Osteoblast (primary cell): Measurements from ENCODE around the gene TPPP3. TPM values are rescaled to one million over a fixed set of nuclear protein-coding genes. Genes with fewer than 3 reads are reported as not detected.
"Not testable (repeated sequence)": the region's sequence is repeated elsewhere in the genome, so short reads cannot be mapped to it uniquely, and the experiment has no call there.

ENCODE experiments used
- DNase-seq: peaks from one replicate; pipeline ENCODE4 v3.0.0; 2011; ENCODE audit warnings: low spot score, mixed read lengths; ENCODE audit not compliant: insufficient read length; ENCODE audit errors: missing footprints
- H2AFZ ChIP-seq: 2 replicates; pipeline ENCODE4 v1.6.0; 2011; ENCODE audit warnings: mild to moderate bottlenecking, low read length
- H3K27ac ChIP-seq: 2 replicates; pipeline ENCODE4 v1.5.1; 2011; ENCODE audit warnings: mild to moderate bottlenecking, low read depth, low read length, moderate library complexity
- H3K27me3 ChIP-seq: 2 replicates; pipeline ENCODE4 v1.6.0; 2012; ENCODE audit warnings: mild to moderate bottlenecking, control low read depth, inconsistent platforms, low read length, moderate library complexity; ENCODE audit not compliant: insufficient read depth
- H3K36me3 ChIP-seq: 2 replicates; pipeline ENCODE4 v1.5.1; 2011; ENCODE audit warnings: mild to moderate bottlenecking, low read length, control low read depth, moderate library complexity; ENCODE audit not compliant: insufficient read depth
- H3K4me1 ChIP-seq: 2 replicates; pipeline ENCODE4 v1.5.1; 2011; ENCODE audit warnings: mild to moderate bottlenecking, low read length, control low read depth, moderate library complexity; ENCODE audit not compliant: insufficient read depth
- H3K4me2 ChIP-seq: 2 replicates; pipeline ENCODE4 v1.6.0; 2011; ENCODE audit warnings: mild to moderate bottlenecking, low read length; ENCODE audit not compliant: insufficient read depth
- H3K4me3 ChIP-seq: fragments of 200-600 bp; sonication (generic); 3 replicates; pipeline ENCODE4 v1.5.1; 2012; ENCODE audit warnings: mild to moderate bottlenecking, low read length, inconsistent platforms; ENCODE audit not compliant: insufficient read depth
- H3K79me2 ChIP-seq: 2 replicates; pipeline ENCODE4 v1.6.0; 2012; ENCODE audit warnings: mild to moderate bottlenecking, low read length, control low read depth, inconsistent platforms; ENCODE audit not compliant: insufficient read depth
- H3K9me3 ChIP-seq: 2 replicates; pipeline ENCODE4 v1.5.1; 2011; ENCODE audit warnings: low read depth, low read length, control low read depth
- H4K20me1 ChIP-seq: 2 replicates; pipeline ENCODE4 v1.6.0; 2012; ENCODE audit warnings: mild to moderate bottlenecking, low read length, control low read depth; ENCODE audit not compliant: insufficient read depth
- total RNA-seq: library from RNA; depleted of rRNA; stranded (reverse); fragments of >200 nt; gene quantifications from 2 replicates; pipeline ENCODE4 v1.2.3, GENCODE V29; 2012
- TF ChIP-seq, protein P1 (sequence below): IDR thresholded peaks from 2 replicates; pipeline ENCODE4 v1.5.1; 2011; ENCODE audit warnings: mild to moderate bottlenecking, low read depth, low read length, moderate library complexity; ENCODE audit errors: extremely low read depth

Gene TPPP3
- total RNA-seq, 1 donor, result 0.72 TPM

DNA sequence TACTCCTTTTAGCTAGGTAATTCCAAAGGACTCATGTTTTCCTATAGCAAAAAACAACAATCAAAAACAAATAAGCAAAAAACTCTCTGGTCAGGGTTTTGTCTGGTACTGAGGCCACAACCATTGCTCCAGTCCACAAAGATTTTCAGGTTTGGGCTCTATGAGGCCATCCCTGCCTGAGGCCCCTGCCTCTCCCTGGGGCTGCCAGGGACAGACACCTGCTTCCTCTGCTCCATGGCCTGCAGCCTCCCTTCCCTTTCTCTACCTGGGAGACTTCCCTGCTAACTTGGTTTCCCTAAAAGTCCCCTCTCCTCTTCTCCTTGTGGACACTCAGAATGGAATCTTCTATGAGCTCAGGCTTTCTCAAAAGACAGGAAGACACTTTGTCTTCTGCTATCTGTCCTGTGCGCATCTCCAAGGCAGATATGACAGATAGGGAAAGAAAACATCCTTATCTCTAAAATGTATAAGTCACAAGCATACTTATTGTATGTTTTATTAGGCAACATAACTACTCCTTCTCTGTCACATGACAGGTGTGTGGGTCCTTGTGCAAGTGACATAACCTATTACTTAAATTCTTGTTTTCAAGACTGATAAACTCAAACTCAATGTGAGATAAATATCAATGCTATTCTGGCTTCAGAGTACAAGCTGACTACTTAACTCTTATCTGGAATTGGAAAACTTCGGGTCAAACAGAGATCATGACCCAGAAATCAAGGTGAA, 24.2 kb upstream of the TPPP3 start:
- peak; percentile 48 for DNase-seq
- no peaks in the 10 kb centered on the region for H3K9me3 ChIP-seq
- no peaks in the 10 kb centered on the region for H4K20me1 ChIP-seq
- no peak overlapping the region for H2AFZ ChIP-seq
- H3K4me1 ChIP-seq, result peaks cover 7% of the 10 kb centered on the region
- TF ChIP-seq, protein P1, sequence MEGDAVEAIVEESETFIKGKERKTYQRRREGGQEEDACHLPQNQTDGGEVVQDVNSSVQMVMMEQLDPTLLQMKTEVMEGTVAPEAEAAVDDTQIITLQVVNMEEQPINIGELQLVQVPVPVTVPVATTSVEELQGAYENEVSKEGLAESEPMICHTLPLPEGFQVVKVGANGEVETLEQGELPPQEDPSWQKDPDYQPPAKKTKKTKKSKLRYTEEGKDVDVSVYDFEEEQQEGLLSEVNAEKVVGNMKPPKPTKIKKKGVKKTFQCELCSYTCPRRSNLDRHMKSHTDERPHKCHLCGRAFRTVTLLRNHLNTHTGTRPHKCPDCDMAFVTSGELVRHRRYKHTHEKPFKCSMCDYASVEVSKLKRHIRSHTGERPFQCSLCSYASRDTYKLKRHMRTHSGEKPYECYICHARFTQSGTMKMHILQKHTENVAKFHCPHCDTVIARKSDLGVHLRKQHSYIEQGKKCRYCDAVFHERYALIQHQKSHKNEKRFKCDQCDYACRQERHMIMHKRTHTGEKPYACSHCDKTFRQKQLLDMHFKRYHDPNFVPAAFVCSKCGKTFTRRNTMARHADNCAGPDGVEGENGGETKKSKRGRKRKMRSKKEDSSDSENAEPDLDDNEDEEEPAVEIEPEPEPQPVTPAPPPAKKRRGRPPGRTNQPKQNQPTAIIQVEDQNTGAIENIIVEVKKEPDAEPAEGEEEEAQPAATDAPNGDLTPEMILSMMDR, result no peak
- no peaks in the 10 kb centered on the region for H3K36me3 ChIP-seq
- no peak overlapping the region for H3K4me2 ChIP-seq
- H3K27ac ChIP-seq, result no peak overlapping the region
- no peaks in the 10 kb centered on the region for H3K27me3 ChIP-seq
- peaks cover 12% of the 10 kb centered on the region for H3K79me2 ChIP-seq
- no peak overlapping the region for H3K4me3 ChIP-seq

DNA sequence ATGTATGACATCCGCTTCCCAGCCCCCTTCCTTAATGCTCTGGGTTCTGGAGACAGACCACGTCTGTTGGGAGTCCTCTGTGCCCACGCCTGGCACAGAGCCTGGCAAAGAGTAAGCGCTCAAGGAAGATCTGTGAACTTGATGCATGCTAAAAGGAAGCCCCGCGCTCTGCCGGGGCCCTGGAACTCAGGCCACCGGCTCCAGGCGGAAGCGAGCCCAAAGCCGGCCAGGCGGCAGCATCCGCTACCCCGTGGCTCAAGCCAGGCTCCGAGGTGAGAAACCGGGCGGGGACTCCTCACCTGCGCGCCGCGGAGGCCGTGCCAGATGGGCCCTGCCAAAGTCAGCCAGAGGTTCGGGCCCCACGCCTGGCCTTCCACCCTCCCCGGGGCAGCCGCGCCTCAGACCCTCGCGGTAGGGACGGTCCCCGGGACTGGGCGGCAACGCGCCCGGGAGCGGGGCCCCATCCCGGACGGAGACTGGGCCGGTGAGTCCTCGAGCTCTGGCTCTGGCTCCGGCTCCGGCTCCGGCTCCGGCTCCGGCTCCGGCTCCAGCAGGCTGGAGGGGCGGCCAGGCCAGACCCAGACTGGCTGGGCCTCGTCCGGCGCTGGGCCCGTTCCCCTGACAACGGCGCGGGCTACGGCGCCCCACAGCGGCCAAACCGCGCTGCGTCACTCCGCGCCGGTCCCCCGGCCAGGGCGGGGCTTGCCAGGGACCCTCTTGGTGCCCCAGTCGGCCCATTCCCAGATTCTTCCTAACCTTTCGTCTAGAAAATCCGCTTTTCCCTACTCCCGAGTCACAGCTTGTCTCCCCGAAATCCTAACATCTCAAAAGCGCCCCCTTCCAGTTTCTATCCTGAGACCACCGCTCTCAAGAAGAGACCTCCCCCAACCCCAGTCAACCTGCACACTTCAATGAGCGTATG, 22.8 kb upstream of the TPPP3 start, which contains the start of gene ZDHHC1:
Gene ZDHHC1 (minus strand): TSS at position 606 of the 922 bp plus-strand sequence. CDS start 8,702 bp downstream, outside the sequence.
- peak within 1 kb of the TSS; percentile 88 for H3K27ac ChIP-seq
- peaks cover 7% of the 10 kb centered on the region for H3K4me1 ChIP-seq
- H4K20me1 ChIP-seq, result no peaks in the 10 kb centered on the region
- peak; percentile 99 for DNase-seq
- H3K9me3 ChIP-seq, result no peaks in the 10 kb centered on the region
- peaks cover 12% of the 10 kb centered on the region for H3K79me2 ChIP-seq
- peak within 1 kb of the TSS; percentile 92 for H2AFZ ChIP-seq
- TF ChIP-seq, protein P1, result peak; percentile 40
- H3K4me3 ChIP-seq, result peak within 1 kb of the TSS; percentile 92
- H3K36me3 ChIP-seq, result no peaks in the 10 kb centered on the region
- H3K27me3 ChIP-seq, result no peaks in the 10 kb centered on the region
- H3K4me2 ChIP-seq, result peak within 1 kb of the TSS; percentile 77

DNA sequence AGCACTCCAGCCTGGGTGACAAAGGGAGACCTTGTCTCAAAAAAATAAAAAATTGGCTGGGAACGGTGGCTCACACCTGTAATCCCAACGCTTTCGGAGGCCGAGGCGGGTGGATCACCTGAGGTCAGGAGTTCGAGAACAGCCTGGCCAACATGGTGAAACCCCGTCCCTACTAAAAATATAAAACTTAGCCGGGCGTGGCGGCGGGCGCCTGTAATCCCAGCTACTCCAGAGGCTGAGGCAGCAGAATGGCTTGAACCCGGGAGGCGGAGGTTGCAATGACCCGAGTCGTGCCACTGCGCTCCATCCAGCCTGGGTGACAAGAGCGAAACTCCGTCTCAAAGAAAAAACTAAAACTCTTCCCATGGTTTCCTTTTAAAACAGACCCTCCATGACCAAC, 22.1 kb upstream of the TPPP3 start:
- Histone ChIP-seq H2AFZ (peak overlapping the region; percentile 92), H3K4me3 (peak overlapping the region; percentile 92), H3K27ac (peak overlapping the region; percentile 88), H3K79me2 (peaks cover 12% of the 10 kb centered on the region), H3K4me2 (peak overlapping the region; percentile 77)
- not testable (repeated sequence) for H3K36me3 ChIP-seq, H3K27me3 ChIP-seq, H3K4me1 ChIP-seq, DNase-seq, H4K20me1 ChIP-seq, H3K9me3 ChIP-seq

DNA sequence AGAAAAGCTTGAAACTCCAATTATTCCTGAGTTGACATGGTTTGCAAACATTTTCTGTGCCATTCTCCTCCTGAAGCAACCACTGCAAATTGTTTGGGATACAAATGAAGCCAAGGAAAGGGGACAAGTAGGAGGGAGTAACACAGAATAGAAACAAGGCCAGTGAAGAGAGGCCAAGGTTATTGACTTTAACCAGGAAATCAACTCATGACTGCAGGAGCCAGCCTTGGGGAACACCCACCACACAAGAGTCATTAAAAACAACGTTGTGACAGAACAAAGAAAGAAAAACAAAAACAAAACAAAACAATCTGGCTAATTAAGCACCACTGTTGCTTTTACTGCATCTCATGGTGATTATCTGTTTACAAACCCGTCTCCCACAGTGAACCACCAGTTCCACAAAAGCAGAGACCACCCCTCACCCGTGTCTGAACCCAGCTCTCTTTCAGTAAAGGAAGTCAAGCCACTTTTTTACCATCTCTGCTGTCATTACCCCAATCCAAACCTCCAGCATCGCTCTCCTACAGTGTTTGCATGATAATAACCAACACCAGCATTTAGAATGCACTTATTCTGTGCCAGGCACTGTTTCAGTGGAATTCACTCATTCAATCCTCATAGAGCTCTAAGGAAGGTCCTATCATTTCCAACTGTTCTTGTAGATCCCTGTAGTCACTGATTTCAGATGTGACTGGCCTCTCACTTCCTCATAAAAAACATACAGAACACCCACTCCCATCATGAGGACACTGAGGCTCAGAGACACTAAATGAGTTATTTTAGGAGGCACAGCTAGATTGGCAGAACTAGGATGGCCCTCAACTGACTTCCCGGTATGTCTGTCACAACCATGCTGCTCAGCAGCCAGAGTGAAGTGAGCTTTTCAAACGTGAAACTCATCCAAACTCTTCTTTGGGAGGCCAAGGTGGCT, 20.9 kb upstream of the TPPP3 start:
- H4K20me1 ChIP-seq, result no peaks in the 10 kb centered on the region
- no peak overlapping the region for H3K27ac ChIP-seq
- DNase-seq, result no peak
- no peaks in the 10 kb centered on the region for H3K27me3 ChIP-seq
- H3K4me3 ChIP-seq, result no peak overlapping the region
- H3K36me3 ChIP-seq, result no peaks in the 10 kb centered on the region
- H3K9me3 ChIP-seq, result no peaks in the 10 kb centered on the region
- H3K4me1 ChIP-seq, result peaks cover 7% of the 10 kb centered on the region
- H2AFZ ChIP-seq, result no peak overlapping the region
- H3K4me2 ChIP-seq, result no peak overlapping the region
- TF ChIP-seq, protein P1, result no peak
- peaks cover 17% of the 10 kb centered on the region for H3K79me2 ChIP-seq
